Stimulated activated effector memory CD8-positive, alpha-beta T cell treated with anti-CD3 and anti-CD28 coated beads, Interleukin-12 subunit alpha, Interleukin-12 subunit beta, amount 100 ng/mL, for 72 hours (primary cell): ENCODE data around the gene RIMS1.

ENCODE experiments used
- ATAC-seq: fragments of 150-1000 bp; cut with Tn5 transposase; 2 replicates; pipeline ENCODE4 v1.10.0; 2021
- DNase-seq, 2 donors: peaks; one replicate each; pipeline ENCODE4 v3.0.0; 2021 to 2022; ENCODE audit warnings: low spot score in 2 of 2
- H3K27ac Mint-ChIP-seq: one replicate; pipeline ENCODE4 v1.8.0; 2022; ENCODE audit warnings: mild to moderate bottlenecking, mixed read lengths
- H3K36me3 Mint-ChIP-seq: one replicate; pipeline ENCODE4 v1.8.0; 2022; ENCODE audit warnings: mild to moderate bottlenecking, mixed read lengths
- H3K4me1 Mint-ChIP-seq: one replicate; pipeline ENCODE4 v1.8.0; 2022; ENCODE audit warnings: mixed read lengths
- H3K4me3 Mint-ChIP-seq: one replicate; pipeline ENCODE4 v1.8.0; 2022; ENCODE audit warnings: mild to moderate bottlenecking, mixed read lengths
- H3K9me3 Mint-ChIP-seq: one replicate; pipeline ENCODE4 v1.8.0; 2022; ENCODE audit warnings: mixed read lengths

The RIMS1 gene

GRCh38 chr6:72216222-72217068 lies 330.1 kb downstream of the RIMS1 start:
- Mint-ChIP-seq H3K36me3 (no peaks in the 10 kb centered on the region), H3K4me1 (no peaks in the 10 kb centered on the region), H3K9me3 (no peaks in the 10 kb centered on the region), H3K4me3 (no peak overlapping the region), H3K27ac (no peak overlapping the region)
- ATAC-seq (no peak), DNase-seq (no peak)

- DNase-seq, result no peak
- Mint-ChIP-seq H3K36me3 (no peaks in the 10 kb centered on the region), H3K4me3 (no peak overlapping the region), H3K27ac (no peak overlapping the region), H3K4me1 (no peaks in the 10 kb centered on the region), H3K9me3 (no peaks in the 10 kb centered on the region)
- ATAC-seq, result no peak
These were observed 331.3 kb downstream of the RIMS1 start for GRCh38 chr6:72217626-72218025.

- Mint-ChIP-seq H3K4me1 (no peaks in the 10 kb centered on the region), H3K9me3 (no peaks in the 10 kb centered on the region), H3K4me3 (no peak overlapping the region), H3K27ac (no peak overlapping the region), H3K36me3 (no peaks in the 10 kb centered on the region)
- ATAC-seq (peak; percentile 44), DNase-seq (no peak)
These were observed 331.8 kb downstream of the RIMS1 start for GRCh38 chr6:72218125-72218524.

- H3K4me3 Mint-ChIP-seq, result no peak overlapping the region
- H3K9me3 Mint-ChIP-seq, result no peaks in the 10 kb centered on the region
- no peak for DNase-seq
- H3K4me1 Mint-ChIP-seq, result no peaks in the 10 kb centered on the region
- no peaks in the 10 kb centered on the region for H3K36me3 Mint-ChIP-seq
- no peak for ATAC-seq
- no peak overlapping the region for H3K27ac Mint-ChIP-seq
These were observed 333.2 kb downstream of the RIMS1 start for GRCh38 chr6:72219536-72219935.

GRCh38 chr6:72238021-72238420 lies 351.7 kb downstream of the RIMS1 start:
- DNase-seq (no peak), ATAC-seq (no peak)
- Mint-ChIP-seq H3K9me3 (peaks cover 7% of the 10 kb centered on the region), H3K4me1 (no peaks in the 10 kb centered on the region), H3K27ac (no peak overlapping the region), H3K4me3 (no peak overlapping the region), H3K36me3 (no peaks in the 10 kb centered on the region)

GRCh38 chr6:72238900-72239299 lies 352.6 kb downstream of the RIMS1 start:
- no peaks in the 10 kb centered on the region for H3K4me1 Mint-ChIP-seq
- no peak overlapping the region for H3K27ac Mint-ChIP-seq
- no peak overlapping the region for H3K4me3 Mint-ChIP-seq
- DNase-seq (no peak), ATAC-seq (no peak)
- H3K9me3 Mint-ChIP-seq, result peaks cover 7% of the 10 kb centered on the region
- no peaks in the 10 kb centered on the region for H3K36me3 Mint-ChIP-seq

- Mint-ChIP-seq H3K36me3 (no peaks in the 10 kb centered on the region), H3K9me3 (peaks cover 4% of the 10 kb centered on the region), H3K4me1 (no peaks in the 10 kb centered on the region), H3K4me3 (no peak overlapping the region), H3K27ac (no peak overlapping the region)
- ATAC-seq, result no peak
- no peak for DNase-seq
These were observed 359.2 kb downstream of the RIMS1 start for GRCh38 chr6:72245565-72245964.

GRCh38 chr6:72246926-72247325 lies 360.6 kb downstream of the RIMS1 start:
- no peaks in the 10 kb centered on the region for H3K36me3 Mint-ChIP-seq
- H3K9me3 Mint-ChIP-seq, result peaks cover 2% of the 10 kb centered on the region
- no peak overlapping the region for H3K27ac Mint-ChIP-seq
- DNase-seq, result no peak
- no peak for ATAC-seq
- H3K4me3 Mint-ChIP-seq, result no peak overlapping the region
- H3K4me1 Mint-ChIP-seq, result no peaks in the 10 kb centered on the region

GRCh38 chr6:72248621-72249020 lies 362.3 kb downstream of the RIMS1 start:
- no peak for DNase-seq
- no peaks in the 10 kb centered on the region for H3K36me3 Mint-ChIP-seq
- H3K4me1 Mint-ChIP-seq, result no peaks in the 10 kb centered on the region
- H3K4me3 Mint-ChIP-seq, result no peak overlapping the region
- peaks cover 2% of the 10 kb centered on the region for H3K9me3 Mint-ChIP-seq
- no peak overlapping the region for H3K27ac Mint-ChIP-seq
- ATAC-seq, result no peak

GRCh38 chr6:72250664-72251063 lies 364.3 kb downstream of the RIMS1 start:
- Mint-ChIP-seq H3K27ac (no peak overlapping the region), H3K4me3 (no peak overlapping the region), H3K9me3 (peaks cover 2% of the 10 kb centered on the region), H3K4me1 (no peaks in the 10 kb centered on the region), H3K36me3 (no peaks in the 10 kb centered on the region)
- DNase-seq (no peak), ATAC-seq (no peak)

- Mint-ChIP-seq H3K36me3 (no peaks in the 10 kb centered on the region), H3K9me3 (no peaks in the 10 kb centered on the region), H3K4me3 (no peak overlapping the region), H3K4me1 (no peaks in the 10 kb centered on the region), H3K27ac (no peak overlapping the region)
- ATAC-seq (no peak), DNase-seq (no peak)
These were observed 374.1 kb downstream of the RIMS1 start for GRCh38 chr6:72260489-72260888.

- Mint-ChIP-seq H3K27ac (no peak overlapping the region), H3K4me1 (no peaks in the 10 kb centered on the region), H3K4me3 (no peak overlapping the region), H3K9me3 (no peaks in the 10 kb centered on the region), H3K36me3 (no peaks in the 10 kb centered on the region)
- no peak for DNase-seq
- no peak for ATAC-seq
These were observed 375.2 kb downstream of the RIMS1 start for GRCh38 chr6:72261554-72261953.

GRCh38 chr6:72262254-72262653 lies 375.9 kb downstream of the RIMS1 start:
- DNase-seq (no peak), ATAC-seq (no peak)
- Mint-ChIP-seq H3K36me3 (no peaks in the 10 kb centered on the region), H3K4me1 (no peaks in the 10 kb centered on the region), H3K4me3 (no peak overlapping the region), H3K9me3 (no peaks in the 10 kb centered on the region), H3K27ac (no peak overlapping the region)

GRCh38 chr6:72267470-72267869 lies 381.1 kb downstream of the RIMS1 start:
- Mint-ChIP-seq H3K9me3 (peaks cover 4% of the 10 kb centered on the region), H3K4me1 (no peaks in the 10 kb centered on the region), H3K4me3 (no peak overlapping the region), H3K36me3 (no peaks in the 10 kb centered on the region), H3K27ac (no peak overlapping the region)
- no peak for ATAC-seq
- no peak for DNase-seq

- DNase-seq (no peak), ATAC-seq (no peak)
- no peaks in the 10 kb centered on the region for H3K36me3 Mint-ChIP-seq
- H3K9me3 Mint-ChIP-seq, result peaks cover 4% of the 10 kb centered on the region
- no peaks in the 10 kb centered on the region for H3K4me1 Mint-ChIP-seq
- H3K4me3 Mint-ChIP-seq, result no peak overlapping the region
- H3K27ac Mint-ChIP-seq, result no peak overlapping the region
These were observed 385.2 kb downstream of the RIMS1 start for GRCh38 chr6:72271531-72271930.

GRCh38 chr6:72272958-72273357 lies 386.6 kb downstream of the RIMS1 start:
- DNase-seq (no peak), ATAC-seq (no peak)
- Mint-ChIP-seq H3K4me3 (no peak overlapping the region), H3K4me1 (no peaks in the 10 kb centered on the region), H3K9me3 (peaks cover 4% of the 10 kb centered on the region), H3K36me3 (no peaks in the 10 kb centered on the region), H3K27ac (no peak overlapping the region)
